Measurements from ENCODE around the gene SLFNL1.

SLFNL1 gene

GRCh38 chr1:41021526-41022308 lies at the start of gene SLFNL1:
TSS of gene SLFNL1 (minus strand) at chr1:41021725. CDS start at chr1:41020660, 1,065 bp downstream.
- DNase-seq (ENCODE audit: low read depth in 2 of 2): no peak

- DNase-seq (ENCODE audit: low read depth in 2 of 2): no peak
Observed at GRCh38 chr1:41056907-41057306, 35.4 kb upstream of the SLFNL1 start.

- DNase-seq (ENCODE audit: low read depth in 2 of 2): no peak
Observed at GRCh38 chr1:41053316-41053715, 31.8 kb upstream of the SLFNL1 start.

- DNase-seq (ENCODE audit: low read depth in 2 of 2): no peak
Observed at GRCh38 chr1:41051022-41051421, 29.5 kb upstream of the SLFNL1 start.

- DNase-seq (ENCODE audit: low read depth in 2 of 2): no peak
Observed at GRCh38 chr1:41048540-41048939, 27.0 kb upstream of the SLFNL1 start.

GRCh38 chr1:41046347-41046775 lies 24.8 kb upstream of the SLFNL1 start:
- no peak for DNase-seq (ENCODE audit: low read depth in 2 of 2)

GRCh38 chr1:41045740-41046139 lies 24.2 kb upstream of the SLFNL1 start:
- no peak for DNase-seq (ENCODE audit: low read depth in 2 of 2)

GRCh38 chr1:41044187-41044586 lies 22.7 kb upstream of the SLFNL1 start:
- DNase-seq (ENCODE audit: low read depth in 2 of 2): no peak

- DNase-seq (ENCODE audit: low read depth in 2 of 2): no peak
Observed at GRCh38 chr1:41041614-41042270, 20.2 kb upstream of the SLFNL1 start.

- no peak for DNase-seq (ENCODE audit: low read depth in 2 of 2)
Observed at GRCh38 chr1:41038110-41038509, 16.6 kb upstream of the SLFNL1 start.

- no peak for DNase-seq (ENCODE audit: low read depth in 2 of 2)
Observed at GRCh38 chr1:41037116-41037903, 15.8 kb upstream of the SLFNL1 start.

- no peak for DNase-seq (ENCODE audit: low read depth in 2 of 2)
Observed at GRCh38 chr1:41033272-41033671, 11.7 kb upstream of the SLFNL1 start.

- DNase-seq (ENCODE audit: low read depth in 2 of 2): no peak
Observed at GRCh38 chr1:41032147-41032546, 10.6 kb upstream of the SLFNL1 start.

GRCh38 chr1:41030872-41031616 lies 9.5 kb upstream of the SLFNL1 start:
- DNase-seq (ENCODE audit: low read depth in 2 of 2): no peak

GRCh38 chr1:41028034-41028642 lies 6.6 kb upstream of the SLFNL1 start:
- DNase-seq (ENCODE audit: low read depth in 2 of 2): no peak

GRCh38 chr1:41025979-41026819 lies 4.7 kb upstream of the SLFNL1 start:
- DNase-seq (ENCODE audit: low read depth in 2 of 2): no peak

- DNase-seq (ENCODE audit: low read depth in 2 of 2): no peak
Observed at GRCh38 chr1:41024953-41025352, 3.4 kb upstream of the SLFNL1 start.

GRCh38 chr1:41023279-41023990 lies 1.9 kb upstream of the SLFNL1 start:
- DNase-seq (ENCODE audit: low read depth in 2 of 2): no peak

GRCh38 chr1:41022424-41022823 lies 899 bp upstream of the SLFNL1 start:
- no peak for DNase-seq (ENCODE audit: low read depth in 2 of 2)

- DNase-seq (ENCODE audit: low read depth in 2 of 2): no peak
Observed at GRCh38 chr1:41020654-41021053, 871 bp downstream of the SLFNL1 start.

All from fibroblast of skin of left quadriceps (primary cell).